Measurements from ENCODE around the gene TTC33.

DNA sequence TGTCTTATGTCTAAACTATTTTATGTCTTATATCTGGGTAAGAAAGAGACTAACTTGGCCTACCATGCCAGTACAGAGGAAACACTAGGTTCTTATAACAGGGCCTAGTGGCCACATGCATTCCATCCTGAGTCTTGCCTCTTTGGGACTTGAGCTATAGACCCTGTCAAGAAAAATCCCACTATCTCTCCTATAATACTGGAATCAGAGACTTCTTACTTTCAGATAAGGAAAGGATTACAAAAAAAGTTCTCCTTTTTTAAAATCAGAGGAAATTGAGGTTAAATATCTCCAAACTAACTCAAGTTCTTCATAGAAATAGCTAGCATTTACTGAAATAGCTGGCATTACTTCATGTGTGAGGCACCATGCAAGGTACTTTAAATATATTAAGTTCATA is 41.8 kb downstream of the TTC33 start:
- TF ChIP-seq EZH2 (IDR thresholded peaks at IDR 0.05; ENCODE audit: insufficient read depth, poor library complexity, severe bottlenecking) = no peak
- TF ChIP-seq EZH2phosphoT487 (IDR thresholded peaks at IDR 0.05; ENCODE audit: insufficient read depth, low read depth) = no peak

Measured in GM23248 (cell line).